ENCODE data around the gene CST4.
"Not testable (repeated sequence)": the region's sequence is repeated elsewhere in the genome, so short reads cannot be mapped to it uniquely, and the experiment has no call there.

Gene CST4

DNA sequence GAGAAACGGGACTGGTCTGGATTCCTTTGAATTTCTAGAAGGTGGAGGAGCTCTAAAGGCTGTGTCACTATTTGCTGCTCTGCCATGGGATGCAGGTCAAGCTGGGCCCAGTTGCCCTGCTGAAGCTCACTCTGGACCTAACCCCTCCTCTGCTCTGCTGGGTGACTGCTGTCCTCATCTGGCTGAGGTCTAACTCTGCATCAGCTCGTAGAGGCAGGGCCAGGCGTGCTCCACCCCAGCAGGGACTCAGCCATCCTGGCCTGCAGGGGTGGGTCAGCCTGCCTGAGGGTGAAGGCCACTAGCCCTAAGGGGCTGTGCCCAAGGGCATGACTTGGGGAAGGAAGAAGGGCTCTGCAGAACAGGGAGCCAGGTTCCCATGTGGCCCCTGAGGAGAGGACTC, 852 bp downstream of the CST4 start:
- DNase-seq (ENCODE audit: low read depth) = no peak

DNA sequence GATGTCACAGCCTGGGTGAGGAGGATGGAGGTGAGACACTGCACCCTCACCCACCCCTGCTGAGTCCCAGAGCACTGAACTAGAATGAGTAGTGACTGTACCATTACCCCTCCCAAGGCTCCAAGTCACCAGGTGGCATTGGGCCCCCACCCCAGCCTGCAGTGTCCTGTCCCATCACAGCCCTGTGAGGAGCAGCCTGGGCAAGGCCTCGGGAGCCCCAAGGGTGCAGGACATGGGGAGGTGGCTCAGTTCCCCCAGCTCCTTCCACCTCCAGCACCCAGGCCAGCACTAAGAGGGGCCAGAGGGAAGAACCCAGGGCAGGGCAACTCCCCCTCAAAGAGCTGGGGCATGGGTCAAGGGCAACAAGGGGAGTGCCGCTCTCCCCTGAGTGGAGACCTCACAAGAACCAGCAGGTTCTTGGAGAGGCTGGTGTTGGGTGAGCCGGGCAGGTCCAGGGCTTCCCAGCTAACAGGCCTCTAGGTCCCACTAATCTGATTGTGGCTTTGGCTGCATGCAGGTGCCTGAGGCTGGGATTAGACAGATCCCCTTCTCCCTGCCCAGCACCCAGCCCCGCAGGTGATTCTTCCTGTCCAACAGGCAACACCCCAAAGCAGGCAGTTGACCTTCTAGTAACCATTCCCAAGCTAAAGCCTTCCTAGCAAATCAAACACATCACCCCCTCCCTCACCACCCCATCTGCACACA, 2.6 kb downstream of the CST4 start:
- no peak for DNase-seq (ENCODE audit: low read depth)

DNA sequence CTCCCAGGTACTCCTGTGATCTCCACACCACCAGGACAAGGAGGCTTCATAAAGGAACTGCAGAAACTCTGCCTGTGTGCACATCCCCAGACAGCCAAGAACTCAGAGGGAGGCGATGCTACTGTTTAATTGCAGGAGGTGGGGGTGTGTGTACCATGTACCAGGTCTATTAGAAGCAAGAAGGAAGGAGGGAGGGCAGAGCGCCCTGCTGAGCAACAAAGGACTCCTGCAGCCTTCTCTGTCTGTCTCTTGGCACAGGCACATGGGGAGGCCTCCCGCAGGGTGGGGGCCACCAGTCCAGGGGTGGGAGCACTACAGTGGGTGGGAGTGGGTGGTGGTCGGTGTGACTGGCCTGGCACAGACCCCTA, 3.3 kb downstream of the CST4 start:
- DNase-seq (ENCODE audit: low read depth) = not testable (repeated sequence)

DNA sequence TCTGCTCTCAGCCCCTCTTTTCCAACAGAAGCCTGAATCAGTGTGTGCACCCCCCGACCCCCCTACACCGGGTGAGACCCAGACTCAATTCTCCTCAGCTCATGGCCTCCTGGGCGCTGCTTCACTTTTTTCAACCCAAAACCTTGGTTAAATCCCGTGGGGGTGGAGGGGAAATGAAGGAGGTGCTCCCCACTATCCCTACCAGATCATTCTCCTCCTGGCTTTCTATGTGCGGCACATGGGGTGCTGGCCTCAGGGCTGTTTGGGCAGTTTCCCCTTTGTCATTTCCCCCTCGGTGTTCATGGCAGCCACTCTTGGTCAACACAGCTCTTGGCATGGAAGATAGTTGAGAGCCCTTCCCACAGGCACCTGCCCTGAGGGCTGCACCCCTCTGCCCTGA, 4.6 kb downstream of the CST4 start:
- DNase-seq (ENCODE audit: low read depth) = no peak

DNA sequence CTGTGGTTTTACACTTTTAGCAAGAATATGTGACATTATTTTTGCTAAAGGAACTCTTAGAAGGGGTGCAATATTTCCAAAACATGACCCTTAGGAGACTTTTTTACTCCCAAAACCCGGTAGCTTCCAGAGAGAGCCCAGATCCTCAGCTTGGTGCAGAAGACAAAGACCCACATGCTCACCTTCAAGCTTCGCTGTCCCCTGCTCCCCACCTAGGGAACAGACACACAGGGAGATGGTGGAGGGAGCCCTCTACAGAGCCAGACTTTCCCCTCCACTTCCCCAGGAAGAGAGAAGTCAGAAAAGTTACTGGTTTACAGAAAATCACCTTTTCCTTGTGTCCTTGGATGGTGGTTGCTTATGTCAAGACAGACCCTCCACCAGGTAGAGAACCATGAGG, 5.0 kb downstream of the CST4 start:
- no peak for DNase-seq (ENCODE audit: low read depth)

DNA sequence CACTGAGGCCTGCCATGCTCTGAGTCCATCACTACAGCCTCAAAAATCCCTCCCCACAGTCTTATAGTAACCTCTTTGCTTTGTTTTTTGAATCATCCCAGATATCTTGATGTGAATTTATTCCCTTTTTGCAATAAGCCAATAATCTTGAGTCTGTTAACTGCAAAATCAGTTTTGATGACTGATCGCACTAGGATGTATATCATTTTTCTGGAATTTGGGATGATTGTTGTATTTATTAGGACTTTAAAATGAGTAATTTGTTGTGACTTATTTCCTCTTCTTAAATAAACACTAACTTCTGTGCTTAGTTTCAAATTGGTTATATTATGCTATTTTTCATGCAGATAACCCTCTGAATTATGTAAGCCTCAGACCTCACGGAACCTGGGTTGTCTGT, 5.6 kb downstream of the CST4 start:
- DNase-seq (ENCODE audit: low read depth) = no peak

DNA sequence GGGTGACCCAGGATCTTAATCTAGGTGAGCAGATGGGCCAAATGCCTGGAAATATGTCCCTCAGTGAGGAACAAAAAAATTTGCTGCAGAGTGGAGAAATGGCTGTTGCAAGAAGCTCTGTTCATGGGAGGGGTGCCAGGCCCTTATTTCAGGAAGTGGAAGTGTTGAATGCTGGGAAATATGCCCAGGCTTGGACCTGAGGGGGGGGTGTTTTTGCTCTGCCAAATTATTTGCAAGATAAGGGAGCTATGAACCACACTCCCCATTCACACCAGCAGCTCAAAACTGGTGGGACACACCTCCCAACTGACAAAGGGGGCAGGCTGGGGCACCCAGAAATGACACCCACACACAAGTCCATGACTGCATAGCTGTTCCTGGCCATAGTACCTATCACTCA, 8.7 kb downstream of the CST4 start:
- no peak for DNase-seq (ENCODE audit: low read depth)

DNA sequence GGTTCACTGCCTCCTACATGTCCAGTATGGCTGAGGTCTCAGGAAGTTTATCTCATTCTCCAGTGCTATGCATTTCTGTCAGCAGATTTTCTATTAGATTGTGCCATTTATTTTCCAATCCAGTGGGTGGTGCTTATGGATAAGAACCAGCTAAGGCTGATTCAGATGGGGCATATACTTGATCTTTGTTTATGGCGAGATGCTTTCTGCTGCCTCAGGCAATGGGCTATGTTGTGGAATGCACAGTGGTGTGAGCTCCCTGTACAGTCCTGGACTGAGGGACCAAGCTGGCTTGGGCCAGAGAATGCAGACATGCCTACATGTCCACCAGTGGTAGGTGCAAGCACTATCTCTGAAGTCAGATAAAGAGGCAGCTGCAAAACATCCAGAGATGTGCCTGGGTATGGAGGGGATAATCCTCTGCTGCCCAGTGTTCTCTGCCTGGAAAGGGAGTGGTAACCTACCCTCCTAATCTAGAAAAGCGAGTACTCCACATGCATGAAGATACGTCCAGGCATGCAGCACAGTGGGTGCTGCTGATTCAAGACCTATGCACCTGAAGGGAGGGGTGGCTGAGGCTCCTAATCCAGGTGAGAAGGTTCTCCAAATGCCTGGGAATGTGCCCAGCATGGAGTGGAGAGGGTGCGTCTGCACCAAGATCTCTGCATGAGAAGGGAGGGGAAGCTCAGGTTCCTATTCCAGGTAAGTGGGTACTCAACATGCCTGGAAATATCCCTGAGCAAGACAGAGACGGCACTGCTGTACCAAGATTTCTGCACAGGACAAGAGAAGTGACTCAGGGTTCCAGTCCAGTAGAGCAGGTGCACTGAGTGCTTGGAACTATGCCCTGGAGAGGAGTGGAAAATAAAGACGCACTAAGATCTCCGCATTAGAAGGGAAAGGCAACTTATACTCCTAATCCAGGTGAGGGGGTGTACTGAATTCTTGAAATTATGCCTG, 9.4 kb downstream of the CST4 start:
- no peak for DNase-seq (ENCODE audit: low read depth)

DNA sequence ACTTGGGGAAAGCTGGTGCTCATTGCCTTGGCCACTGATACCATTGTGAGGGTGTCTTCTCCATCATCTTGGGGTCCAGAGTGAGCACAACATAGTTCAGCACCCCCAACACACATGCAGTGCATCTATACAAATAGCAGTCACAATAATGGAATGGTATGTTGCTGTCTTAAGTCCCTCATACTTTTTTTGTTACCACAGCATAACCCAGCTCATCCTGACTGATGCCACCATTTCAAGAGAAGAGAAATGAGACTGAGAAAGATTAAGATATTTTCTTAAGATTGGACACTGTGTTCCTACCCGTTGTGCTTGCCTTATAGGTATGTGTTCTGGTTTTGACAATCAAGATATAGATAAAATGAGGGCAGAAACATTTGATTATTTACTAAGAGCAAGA, 15.6 kb downstream of the CST4 start:
- no peak for DNase-seq (ENCODE audit: low read depth)

DNA sequence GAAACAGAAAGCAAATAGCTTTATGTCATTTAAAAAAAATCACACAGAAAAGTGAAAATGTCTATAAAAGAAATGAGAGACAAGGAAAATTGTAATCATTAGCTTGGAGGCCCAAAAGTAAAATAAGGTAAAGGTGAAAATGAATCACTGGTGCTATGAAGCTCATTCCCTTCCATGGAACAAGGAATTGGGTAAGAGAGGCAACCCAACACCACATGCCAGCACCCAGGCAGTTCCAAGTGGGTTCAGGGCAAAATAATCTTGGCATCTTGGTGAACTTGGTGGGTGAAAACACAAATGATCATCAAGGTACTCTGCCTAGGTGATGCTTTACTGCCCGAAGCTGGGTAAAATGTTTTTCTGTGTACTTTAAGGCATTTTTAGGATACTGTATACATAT, 16.7 kb downstream of the CST4 start:
- DNase-seq (ENCODE audit: low read depth) = no peak

DNA sequence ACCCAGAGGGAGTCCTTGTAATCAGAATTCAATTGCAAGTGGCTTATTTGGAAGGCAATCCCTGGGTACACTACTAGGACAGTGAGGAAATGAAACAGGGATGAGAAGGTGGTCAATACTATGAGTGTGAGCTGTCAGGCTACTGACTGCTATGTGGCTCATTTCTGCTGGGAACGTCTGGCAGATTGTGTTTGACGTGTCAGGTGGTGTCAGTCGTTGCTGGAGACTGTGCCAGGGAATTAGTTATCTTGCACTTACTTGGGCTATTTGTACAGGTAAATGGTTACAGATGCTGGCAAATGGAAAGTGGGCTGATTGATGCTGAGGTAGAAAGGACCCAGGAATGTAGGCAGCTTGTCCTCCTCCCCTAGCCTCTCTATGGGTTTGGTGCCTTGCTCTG, 17.4 kb downstream of the CST4 start:
- no peak for DNase-seq (ENCODE audit: low read depth)

DNA sequence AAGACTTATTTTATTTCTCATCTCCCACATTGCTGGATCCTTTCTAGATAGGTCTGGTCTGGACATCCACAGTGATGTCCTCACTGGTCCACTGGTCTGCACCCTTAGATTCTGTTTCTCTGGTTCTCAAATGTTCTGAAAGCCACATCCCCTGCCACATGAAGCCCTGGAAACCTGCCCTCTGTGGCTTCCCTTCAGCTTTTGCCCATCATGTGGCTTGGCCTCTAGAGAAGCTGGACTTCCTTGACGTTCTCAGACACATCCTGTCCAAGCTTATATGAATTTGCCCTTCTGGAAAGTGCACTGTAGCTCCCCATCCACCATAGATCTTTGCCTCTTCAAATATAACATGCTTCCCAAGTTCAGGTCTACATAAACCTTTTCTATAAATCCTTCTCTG, 18.5 kb downstream of the CST4 start:
- no peak for DNase-seq (ENCODE audit: low read depth)

DNA sequence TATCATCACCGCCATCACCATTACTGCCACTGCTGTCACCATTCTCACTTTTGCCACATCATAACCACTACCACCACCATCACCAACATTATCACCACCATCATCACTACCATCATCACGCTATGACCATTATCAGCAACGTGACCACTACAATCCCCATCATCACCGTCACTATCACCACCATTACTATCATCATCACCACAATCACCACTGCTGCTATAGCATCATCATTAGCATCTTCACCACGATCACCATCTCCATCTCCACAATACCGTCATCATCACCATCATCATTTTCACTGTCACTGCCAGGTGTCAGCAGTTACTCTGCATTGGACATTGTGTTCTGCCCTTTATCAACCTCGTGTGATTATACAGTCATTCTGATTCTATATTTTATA, 19.0 kb downstream of the CST4 start:
- no peak for DNase-seq (ENCODE audit: low read depth)

DNA sequence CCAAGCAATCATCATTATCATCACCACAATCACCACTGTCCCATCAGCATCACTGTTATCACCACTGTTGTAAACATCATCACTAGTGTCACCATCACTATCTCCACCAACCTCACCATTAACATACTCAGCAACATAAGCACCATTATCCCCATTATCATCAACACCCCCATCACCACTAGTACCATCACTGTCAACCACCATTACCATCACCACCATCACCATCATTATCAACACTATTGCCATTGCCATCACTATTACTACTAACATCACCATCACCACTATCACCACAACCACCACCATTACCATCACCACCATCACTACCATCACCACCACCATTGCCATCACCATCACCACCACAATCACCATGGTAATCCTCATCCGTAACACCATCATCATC, 19.5 kb downstream of the CST4 start:
- DNase-seq (ENCODE audit: low read depth) = no peak

DNA sequence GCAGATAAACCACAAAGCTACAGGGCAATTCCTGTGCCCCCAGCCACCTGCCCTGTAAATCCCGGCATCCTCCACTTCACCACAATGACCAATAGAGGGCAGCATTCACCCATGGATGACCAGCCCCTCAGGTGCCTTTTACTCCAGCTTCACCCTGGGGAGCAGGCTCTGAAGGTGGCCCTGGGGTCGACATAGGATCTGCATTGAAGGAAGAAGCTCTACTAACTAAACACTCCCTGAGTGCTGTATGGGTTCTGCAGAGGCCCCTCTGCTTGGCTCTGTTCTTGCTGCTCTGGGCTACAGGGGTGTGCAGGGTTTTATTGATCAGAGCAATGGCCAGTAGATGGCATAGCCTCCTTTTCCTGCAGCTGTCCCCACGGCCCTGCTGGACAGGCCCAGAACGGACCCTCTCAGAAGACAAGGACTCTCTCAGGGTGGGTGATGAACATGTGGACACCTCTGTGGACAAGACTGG, 20.3 kb downstream of the CST4 start:
- DNase-seq (ENCODE audit: low read depth) = no peak

DNA sequence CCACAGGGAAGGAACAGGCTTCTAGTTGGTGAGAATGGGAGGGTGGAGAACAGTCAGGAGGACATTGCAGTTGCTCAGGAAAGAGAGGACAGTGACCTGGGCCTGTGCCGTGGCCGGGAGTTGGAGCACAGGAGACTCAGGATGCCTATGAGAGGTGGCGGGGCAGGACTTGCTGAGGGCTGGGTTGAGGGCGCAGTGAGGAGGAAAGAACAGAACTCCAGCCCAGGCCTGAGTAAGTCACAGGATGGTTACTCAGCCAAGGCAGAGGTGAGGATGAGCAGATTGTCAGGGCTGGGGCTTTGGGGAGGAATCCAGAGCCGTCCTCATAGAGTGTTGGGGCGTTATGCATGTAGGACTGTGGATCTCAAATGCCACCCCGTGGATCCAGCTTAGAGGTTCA, 21.2 kb downstream of the CST4 start:
- DNase-seq (ENCODE audit: low read depth) = no peak

DNA sequence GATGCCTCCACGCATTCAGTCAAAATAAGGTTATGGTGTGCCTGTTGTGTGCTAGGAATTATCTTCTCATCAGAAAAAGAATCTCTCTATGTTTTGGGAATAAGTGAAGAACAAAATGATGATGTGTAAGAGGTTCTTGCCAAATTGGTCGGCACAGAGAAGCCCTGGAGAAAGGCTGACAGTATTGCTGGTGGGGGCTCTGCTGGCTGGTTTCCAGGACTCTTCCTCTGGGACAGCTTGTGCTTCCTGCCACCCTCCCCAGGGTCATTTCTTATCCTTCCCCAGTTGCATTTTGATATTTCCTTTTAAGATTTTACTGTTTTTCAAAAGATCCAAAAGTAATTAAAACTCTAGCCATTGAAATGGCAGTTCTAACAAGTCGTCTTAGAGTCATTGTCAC, 22.1 kb downstream of the CST4 start:
- DNase-seq (ENCODE audit: low read depth) = no peak

DNA sequence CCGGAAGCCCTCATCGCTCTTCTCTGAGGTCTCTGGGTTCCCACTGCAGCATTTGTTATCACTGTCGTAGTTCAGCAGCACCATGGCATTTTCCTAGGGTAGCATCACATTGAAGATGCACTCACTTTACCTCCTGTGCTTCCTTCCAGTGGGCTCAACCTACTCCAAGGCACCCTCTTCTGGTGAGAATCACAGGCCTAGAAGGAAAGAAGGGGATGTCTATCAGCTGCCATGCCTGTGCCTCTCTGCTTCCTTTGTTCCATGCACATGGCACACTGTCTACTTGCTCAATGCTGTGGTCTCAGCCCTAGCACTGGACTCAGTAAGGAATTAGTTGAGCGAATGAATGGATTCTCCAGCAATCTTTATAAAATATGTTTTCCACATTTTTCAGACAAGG, 22.6 kb downstream of the CST4 start:
- DNase-seq (ENCODE audit: low read depth) = no peak

DNA sequence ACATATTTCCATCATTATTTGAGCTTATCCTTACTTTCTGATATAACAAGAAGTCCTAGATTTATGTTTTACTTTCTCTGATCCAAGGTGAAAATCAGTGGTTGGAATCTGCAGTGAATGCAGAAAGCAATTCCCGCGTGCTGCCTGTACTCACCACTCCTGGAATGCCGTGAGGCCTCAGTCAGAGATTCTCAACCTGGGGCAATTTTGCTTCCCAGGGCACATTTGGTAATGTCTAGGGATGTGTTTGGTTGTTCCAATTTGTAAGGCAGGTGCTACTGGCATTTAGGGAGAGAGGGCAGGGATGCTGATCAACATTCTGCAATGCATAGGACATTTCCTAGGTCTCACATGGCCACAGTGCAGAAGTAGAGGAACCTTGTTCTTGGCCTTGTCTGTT, 23.9 kb downstream of the CST4 start:
- DNase-seq (ENCODE audit: low read depth) = no peak

DNA sequence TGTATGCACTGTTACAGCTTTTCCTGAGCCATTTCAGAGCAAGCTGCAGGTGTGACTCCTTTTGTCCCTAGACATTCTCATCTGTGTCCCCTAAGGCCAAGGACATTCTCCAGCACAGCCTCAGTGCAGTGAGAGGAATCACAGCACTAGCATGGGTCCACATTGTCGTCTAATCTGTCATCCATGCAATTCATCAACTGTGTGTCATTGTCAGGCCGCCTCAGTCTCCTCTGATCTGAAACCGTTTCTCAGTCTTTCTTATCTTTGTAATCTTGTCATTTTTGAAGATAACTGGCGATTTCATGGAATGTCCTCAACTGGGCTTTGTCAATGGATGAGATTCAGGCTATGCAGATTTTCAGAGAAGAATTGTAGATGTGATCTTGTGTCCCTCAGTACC, 24.8 kb downstream of the CST4 start:
- DNase-seq (ENCODE audit: low read depth) = not testable (repeated sequence)

DNA sequence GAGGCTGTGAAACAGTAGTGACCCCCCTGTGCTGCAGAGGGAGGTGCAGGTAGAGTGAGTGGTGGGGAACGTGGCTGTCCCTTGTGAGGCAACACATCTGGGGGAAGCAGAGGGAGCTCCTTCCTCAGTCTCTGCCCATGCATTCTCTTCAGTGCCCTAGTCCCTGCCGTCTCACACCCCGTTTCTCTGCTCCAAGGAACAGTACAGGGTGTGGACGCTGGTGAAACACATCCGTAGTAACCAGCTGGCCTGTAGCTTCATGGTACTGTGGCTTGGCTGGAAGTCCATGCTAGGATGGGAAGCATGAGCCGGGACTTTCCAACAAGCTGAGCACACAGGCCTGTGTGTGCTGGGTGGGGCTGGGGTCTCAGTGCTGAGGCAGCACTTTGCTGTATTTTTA, 25.7 kb downstream of the CST4 start:
- DNase-seq (ENCODE audit: low read depth) = no peak

DNA sequence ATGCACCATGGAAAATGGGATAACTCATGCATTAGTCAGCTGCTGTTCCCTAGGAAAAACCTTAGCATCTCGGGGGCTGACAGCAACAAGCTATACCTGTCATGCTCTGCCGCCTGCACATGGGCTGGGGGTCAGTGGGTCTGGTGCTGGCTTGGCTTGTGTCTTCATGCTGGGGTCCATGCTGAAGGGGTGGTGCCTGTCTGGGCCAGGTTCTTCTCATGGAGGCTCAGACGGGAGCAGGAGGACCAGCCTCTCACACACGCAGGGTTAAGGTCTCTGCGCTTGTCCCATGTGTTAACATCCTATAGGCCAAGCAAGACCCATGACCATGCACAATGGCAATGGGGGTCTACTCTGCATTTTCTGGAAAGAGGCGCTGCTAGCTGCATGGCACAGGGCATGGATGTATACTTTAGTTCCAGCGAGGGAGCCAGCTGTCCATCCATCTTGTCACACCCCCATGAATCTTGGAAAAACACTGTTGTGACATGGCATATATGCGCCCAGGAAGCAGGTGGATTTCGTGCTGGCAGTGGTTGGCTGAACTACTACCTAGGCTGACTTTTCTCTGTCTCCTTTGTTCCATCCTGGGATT, 26.5 kb downstream of the CST4 start:
- DNase-seq (ENCODE audit: low read depth) = no peak

DNA sequence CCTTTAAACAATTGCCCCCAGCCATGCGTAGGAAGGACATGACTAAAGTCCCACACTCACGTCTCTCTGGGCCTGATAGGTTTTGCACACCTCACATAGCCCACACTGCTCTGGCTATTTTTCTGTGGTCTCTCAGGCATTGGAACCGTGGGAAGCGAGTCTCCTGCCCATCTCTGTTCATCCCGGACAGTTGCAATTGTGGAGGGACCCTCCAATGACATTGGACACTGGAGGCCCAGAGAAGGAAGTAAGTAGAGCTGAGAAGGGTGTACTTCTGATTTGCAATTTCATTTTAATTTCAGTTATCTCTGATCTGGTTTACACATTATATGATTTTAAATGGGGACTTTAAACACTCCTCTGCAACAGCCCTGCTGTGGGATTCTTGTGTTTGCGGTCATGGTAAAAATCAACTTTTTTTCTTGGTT, 27.8 kb downstream of the CST4 start:
- DNase-seq (ENCODE audit: low read depth) = no peak
